ENCODE measurements around the gene B4GALT2.

Gene B4GALT2

DNA sequence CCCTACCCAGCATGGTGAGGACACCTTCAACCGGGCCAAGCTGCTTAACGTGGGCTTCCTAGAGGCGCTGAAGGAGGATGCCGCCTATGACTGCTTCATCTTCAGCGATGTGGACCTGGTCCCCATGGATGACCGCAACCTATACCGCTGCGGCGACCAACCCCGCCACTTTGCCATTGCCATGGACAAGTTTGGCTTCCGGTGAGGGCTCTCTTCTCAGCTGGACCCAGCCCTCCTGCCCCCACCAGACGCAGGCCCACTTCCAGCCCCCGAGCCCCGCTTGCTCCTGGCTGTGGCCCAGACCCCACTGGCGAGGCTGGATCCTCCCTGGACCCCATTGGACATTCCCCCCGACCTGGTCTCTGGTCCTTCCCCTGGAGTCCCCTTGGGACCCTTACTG lies 5.8 kb downstream of the B4GALT2 start:
- DNase-seq (ENCODE audit: low read depth in 2 of 2): no peak

GRCh38 chr1:43985984-43986595 lies 7.1 kb downstream of the B4GALT2 start:
- no peak for DNase-seq (ENCODE audit: low read depth in 2 of 2)

DNA sequence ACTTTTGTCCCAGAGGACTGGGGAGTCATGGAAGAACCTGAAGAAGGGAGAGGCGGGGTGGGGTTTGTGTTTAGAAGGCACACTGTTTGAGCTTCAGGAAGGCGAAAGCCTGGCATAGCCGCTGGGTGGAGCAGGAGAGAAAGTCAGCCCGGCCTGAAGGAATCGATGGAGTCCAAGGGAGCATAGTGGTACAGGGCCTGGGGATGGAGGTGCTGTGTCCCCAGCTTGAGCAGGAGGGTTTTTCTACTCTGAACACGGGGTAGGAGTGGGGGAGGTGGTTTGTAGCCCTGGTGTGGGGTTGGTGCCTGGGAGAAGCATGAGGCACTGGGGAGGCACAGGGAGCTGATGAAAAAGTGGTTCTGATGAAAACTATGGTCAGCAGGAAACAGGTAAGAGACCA lies 7.7 kb downstream of the B4GALT2 start:
- no peak for DNase-seq (ENCODE audit: low read depth in 2 of 2)

- DNase-seq (ENCODE audit: low read depth in 2 of 2): no peak
These were observed 8.3 kb downstream of the B4GALT2 start for GRCh38 chr1:43987159-43987902.

DNA sequence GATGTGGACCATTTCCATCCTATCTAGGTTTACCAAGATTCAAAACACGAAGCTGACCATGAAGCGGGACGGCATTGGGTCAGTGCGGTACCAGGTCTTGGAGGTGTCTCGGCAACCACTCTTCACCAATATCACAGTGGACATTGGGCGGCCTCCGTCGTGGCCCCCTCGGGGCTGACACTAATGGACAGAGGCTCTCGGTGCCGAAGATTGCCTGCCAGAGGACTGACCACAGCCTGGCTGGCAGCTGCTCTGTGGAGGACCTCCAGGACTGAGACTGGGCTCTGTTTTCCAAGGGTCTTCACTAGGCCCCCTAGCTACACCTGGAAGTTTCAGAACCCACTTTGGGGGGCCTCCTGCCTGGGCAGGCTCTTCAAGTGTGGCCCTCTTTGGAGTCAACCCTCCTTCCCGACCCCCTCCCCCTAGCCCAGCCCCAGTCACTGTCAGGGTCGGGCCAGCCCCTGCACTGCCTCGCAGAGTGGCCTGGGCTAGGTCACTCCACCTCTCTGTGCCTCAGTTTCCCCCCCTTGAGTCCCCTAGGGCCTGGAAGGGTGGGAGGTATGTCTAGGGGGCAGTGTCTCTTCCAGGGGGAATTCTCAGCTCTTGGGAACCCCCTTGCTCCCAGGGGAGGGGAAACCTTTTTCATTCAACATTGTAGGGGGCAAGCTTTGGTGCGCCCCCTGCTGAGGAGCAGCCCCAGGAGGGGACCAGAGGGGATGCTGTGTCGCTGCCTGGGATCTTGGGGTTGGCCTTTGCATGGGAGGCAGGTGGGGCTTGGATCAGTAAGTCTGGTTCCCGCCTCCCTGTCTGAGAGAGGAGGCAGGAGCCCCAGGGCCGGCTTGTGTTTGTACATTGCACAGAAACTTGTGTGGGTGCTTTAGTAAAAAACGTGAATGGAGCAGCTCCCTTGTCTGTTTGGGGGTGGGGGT lies 11.5 kb downstream of the B4GALT2 start:
- DNase-seq (ENCODE audit: low read depth in 2 of 2): no peak

GRCh38 chr1:43991200-43991475 lies 12.1 kb downstream of the B4GALT2 start:
- DNase-seq (ENCODE audit: low read depth in 2 of 2): no peak

GRCh38 chr1:43991476-43992231 lies 12.6 kb downstream of the B4GALT2 start, which contains the start of gene CCDC24:
Gene CCDC24, plus strand, starts transcription at chr1:43991599. Its CDS starts 280 bp downstream, at chr1:43991879.
- DNase-seq (ENCODE audit: low read depth in 2 of 2): peak; percentile 42 to 69

GRCh38 chr1:43992232-43992995 lies 13.4 kb downstream of the B4GALT2 start:
- DNase-seq (ENCODE audit: low read depth in 2 of 2): no peak

DNA sequence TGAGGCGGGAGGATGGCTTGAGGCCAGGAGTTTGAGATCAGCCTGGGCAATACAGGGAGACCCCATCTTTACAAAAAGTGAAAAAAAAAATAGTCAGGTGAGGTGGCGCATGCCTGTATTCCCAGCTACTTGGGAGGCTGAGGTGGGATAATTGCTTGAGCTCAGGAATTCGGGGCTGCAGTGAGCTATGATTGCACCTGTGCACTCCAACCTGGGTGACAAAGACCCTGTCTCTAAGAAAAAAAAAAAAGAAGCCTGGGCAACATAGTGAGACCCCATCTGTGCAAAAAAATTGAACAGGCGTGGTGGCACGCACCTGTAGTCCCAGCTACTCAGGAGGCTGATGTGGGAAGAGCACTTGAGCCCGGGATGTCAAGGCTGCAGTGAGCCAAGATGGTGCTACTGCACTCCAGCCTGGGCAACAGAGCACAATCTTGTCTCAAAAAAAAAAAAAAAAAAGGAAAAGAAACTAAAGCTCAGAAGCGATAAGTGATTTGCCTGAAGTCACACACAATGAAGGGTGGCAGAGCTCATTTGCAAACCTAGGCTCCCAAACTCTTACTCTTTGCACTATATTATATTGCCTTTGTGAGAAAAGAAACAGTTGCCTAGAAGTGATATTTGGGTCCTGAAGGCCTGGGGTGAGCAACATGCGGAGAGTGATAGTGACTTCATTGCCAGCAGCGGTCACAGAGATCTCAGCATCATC lies 14.3 kb downstream of the B4GALT2 start:
- no peak for DNase-seq (ENCODE audit: low read depth in 2 of 2)

DNA sequence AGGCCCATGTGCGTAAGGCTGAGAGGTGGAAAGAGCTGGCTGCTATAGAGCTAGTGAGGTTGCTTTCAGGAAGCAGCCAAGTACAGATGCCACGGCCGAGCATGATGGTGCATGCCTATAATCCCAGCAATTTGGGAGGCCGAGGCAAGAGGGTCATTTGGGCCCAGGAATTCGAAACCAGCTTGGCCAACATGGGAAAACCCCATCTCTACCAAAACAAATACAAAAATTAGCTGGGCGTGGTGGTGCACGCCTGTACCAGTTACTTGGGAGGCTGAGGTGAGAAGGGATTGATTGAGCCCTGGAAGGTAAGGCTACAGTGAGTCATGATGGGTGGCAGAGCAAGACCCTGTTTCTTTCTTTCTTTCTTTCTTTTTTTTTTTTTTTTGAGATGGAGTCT lies 15.1 kb downstream of the B4GALT2 start:
- DNase-seq (ENCODE audit: low read depth in 2 of 2): no peak

- DNase-seq (ENCODE audit: low read depth in 2 of 2): no peak
These were observed 16.1 kb downstream of the B4GALT2 start for GRCh38 chr1:43994794-43995790.

DNA sequence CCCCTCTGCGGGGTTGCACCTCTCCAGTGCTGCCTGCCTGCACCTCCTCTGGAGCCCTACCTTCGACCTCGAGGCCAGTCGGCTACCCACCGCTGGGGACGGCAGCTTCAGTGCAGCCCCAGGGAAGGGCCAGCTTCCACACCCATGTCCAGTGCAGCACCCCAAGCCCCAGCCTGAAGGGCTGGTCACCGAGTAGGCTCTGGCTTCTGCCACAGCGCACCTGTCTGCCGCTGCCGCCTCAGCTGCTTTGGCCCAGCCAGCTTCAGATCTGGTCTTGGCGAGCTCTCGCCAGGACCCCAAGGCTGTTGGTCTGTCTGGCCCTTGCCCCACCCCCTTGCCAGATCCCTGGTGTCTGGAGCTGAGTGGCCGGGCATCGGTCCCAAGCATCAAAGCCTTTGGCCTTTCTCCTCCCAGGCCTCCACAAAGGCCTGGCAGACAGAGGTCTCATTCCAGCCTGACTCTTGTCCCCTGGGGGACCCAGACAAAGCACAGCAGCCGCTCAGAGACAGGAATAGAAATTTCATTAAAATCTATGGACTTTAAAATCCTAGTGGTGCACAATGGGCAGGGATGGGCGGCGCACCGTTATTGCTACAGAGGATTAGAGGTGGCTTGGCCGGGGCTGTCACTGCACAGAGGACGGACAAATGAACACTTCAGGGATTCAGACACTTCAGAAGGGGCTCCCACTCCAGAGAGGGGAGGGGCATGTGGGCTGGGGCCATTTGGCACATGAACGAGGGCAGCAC lies 17.1 kb downstream of the B4GALT2 start:
- no peak for DNase-seq (ENCODE audit: low read depth in 2 of 2)

DNA sequence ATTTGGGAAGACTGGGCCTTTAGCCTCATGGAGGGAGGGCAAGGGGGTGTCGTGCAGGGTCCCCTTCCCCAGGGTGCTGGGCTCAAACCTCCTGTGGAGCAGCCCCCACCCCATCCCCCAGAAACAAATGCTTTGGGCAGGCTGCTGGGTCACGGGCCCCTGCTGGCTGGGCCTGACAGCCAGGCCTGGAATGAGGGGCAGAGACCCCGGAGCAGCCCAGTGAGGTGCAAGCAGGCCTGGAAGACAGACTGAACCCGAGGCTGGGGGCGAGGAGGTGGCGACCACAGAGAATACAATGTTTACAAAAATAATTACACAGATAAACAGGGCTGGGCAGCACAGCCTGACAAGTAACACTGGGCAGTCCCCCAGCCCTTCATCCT lies 17.7 kb downstream of the B4GALT2 start:
- no peak for DNase-seq (ENCODE audit: low read depth in 2 of 2)

DNA sequence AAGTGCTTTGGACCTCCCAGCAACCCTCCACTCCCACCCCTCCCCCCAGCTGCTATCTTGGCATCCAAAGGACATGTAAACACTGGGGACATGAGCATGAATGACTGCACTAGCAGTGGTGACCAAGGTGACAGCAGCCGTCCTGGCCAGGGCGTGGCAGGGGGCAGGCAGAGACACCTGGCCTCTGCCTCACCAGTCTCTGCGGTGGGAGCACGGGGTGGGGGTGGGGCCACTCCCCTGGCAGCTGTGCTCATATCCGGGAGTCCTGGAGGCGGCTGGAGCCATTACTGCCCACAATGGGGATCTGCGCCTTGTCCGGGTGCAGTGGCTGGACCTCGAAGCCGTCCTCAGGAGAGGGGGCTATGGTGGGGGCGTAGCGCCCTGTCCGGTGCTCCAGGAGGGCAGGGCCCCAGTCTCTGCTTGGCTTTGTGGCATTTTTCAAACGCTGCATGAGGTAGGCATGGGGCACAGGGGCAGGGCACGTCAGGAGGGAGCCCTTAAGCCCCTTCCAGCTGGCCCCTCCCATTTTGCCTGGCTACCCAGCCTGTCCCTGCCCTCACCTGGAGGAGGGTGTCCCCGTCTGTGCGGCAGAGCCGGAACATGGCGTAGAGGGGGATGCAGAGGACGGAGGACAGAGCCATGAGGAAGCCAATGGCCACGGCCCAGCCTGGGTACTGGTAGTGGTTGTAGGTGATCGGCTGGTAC lies 18.4 kb downstream of the B4GALT2 start:
- DNase-seq (ENCODE audit: low read depth in 2 of 2): no peak

- DNase-seq (ENCODE audit: low read depth in 2 of 2): no peak
These were observed 19.0 kb downstream of the B4GALT2 start for GRCh38 chr1:43998000-43998378.

- no peak for DNase-seq (ENCODE audit: low read depth in 2 of 2)
These were observed 20.4 kb downstream of the B4GALT2 start for GRCh38 chr1:43999455-43999854.

DNA sequence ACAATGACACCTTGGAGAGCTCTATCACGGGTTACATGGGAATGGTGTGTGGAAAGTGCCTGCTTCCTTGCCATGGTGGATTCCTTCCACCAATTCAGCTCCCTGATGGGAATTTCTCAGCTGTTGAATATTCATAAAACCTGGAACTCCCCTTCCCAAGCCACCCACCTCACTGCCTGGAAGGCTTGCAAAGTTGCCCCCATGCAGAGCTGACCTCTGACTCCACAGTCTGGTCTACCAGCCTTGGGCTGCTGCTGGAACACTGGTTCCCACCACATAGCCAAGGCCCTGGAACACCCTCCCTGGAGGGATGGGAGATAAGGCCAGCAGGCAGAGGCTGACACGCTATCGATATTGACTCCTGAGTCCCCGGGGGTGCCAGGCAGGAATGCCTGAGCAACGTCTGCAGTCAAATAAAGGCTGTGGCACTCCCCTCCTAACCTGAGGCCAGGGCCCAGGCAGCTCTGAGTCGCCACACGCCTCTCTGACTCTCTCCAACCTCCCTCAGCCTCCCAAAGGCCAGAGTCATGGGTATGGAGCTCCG lies 21.2 kb downstream of the B4GALT2 start:
- DNase-seq (ENCODE audit: low read depth in 2 of 2): no peak

DNA sequence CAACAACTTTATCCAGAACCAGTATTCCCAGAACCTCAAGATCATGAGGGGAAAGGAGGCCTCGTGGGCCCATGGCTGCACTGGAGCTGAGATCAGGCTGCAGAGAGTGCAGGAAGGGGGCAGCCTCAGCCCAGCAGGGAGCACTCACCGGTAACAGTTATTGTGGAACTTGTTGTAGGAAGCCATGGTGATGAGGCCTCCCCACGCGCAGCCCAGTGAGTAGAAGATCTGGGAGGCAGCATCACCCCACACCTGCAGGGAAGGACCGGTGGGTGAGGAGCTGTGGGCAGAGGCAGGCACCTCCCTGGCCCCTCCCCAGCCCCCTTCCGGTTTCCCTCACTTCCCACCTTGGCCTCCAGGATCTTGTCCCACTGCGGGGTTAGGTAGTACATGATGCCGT lies 23.2 kb downstream of the B4GALT2 start:
- no peak for DNase-seq (ENCODE audit: low read depth in 2 of 2)

Data from stimulated activated CD4-positive, alpha-beta T cell treated with anti-CD3 and anti-CD28 coated beads, Interleukin-15, amount 100 ng/mL, for 48 hours (primary cell).